ENCODE measurements around the gene CEP290. TPM values are rescaled to one million over a fixed set of nuclear protein-coding genes. Genes with fewer than 3 reads are reported as not detected.

The CEP290 gene
- total RNA-seq (1 to 10 TPM; 3.5 to 4.4 TPM), polyA plus RNA-seq (1 to 10 TPM; 1.0 to 4.7 TPM)

GRCh38 chr12:88141774-88142609 is at the start of gene CEP290, which contains the start of gene TMTC3:
Gene CEP290, minus strand, starts transcription at chr12:88142088. Its CDS starts 781 bp downstream, at chr12:88141307.
Gene TMTC3, plus strand, starts transcription at chr12:88142307. Its CDS starts 6,009 bp downstream, at chr12:88148316.
- no peaks in the 10 kb centered on the region for H3K36me3 ChIP-seq (ENCODE audit: control insufficient read depth in 4 of 4, insufficient read depth in 3 of 4, low read depth in 1 of 4, low read length in 3 of 4)
- DNase-seq (ENCODE audit: low spot score), result peak; percentile 88
- H3K9me3 ChIP-seq (ENCODE audit: control insufficient read depth in 4 of 4, low read length in 3 of 4), result no peaks in the 10 kb centered on the region
- no peaks in the 10 kb centered on the region for H3K27me3 ChIP-seq (ENCODE audit: control insufficient read depth in 4 of 4, insufficient read depth in 4 of 4, low read length in 3 of 4)
- WGBS, result under 1% methylated on average over 49 of the region's 49 CpGs
- H3K4me1 ChIP-seq (ENCODE audit: control insufficient read depth in 4 of 4, insufficient read depth in 4 of 4, low read length in 3 of 4), result peaks cover 4 to 17% (median 11%) of the 10 kb centered on the region in 4 donors
- peak within 1 kb of the TSS; percentile 58 to 75 for H3K27ac ChIP-seq (ENCODE audit: low read depth in 1 of 2, low read length in 2 of 2)
- H3K9ac ChIP-seq (ENCODE audit: low read depth in 1 of 2, low read length in 2 of 2), result peak within 1 kb of the TSS; percentile 66 to 78
- peak within 1 kb of the TSS; percentile 64 to 94 (median 83) for H3K4me3 ChIP-seq (ENCODE audit: low read depth in 1 of 3, low read length in 3 of 3)
- TF ChIP-seq YY1 (IDR thresholded peaks at IDR 0.05), result peak; percentile 95
- TF ChIP-seq HNF4A (conservative IDR thresholded peaks at IDR 0.05), result peak; percentile 93 to 94
- peak in 1 of 2 donors; percentile 55 for TF ChIP-seq EGR1 (IDR thresholded peaks at IDR 0.05; ENCODE audit: low read depth in 2 of 2)
- peak; percentile 65 for TF ChIP-seq FOXA1 (IDR thresholded peaks at IDR 0.05)
- TF ChIP-seq SP1 (IDR thresholded peaks at IDR 0.05), result peak; percentile 88
- TF ChIP-seq HNF4G (IDR thresholded peaks at IDR 0.05), result peak; percentile 60
- TF ChIP-seq RXRA (IDR thresholded peaks at IDR 0.05), result peak; percentile 72 to 74
- peak in 1 of 2 donors; percentile 81 for TF ChIP-seq GABPA (IDR thresholded peaks at IDR 0.05 in 1 of 2, conservative IDR thresholded peaks at IDR 0.05 in 1 of 2)
- peak; percentile 96 for TF ChIP-seq ZBTB33 (IDR thresholded peaks at IDR 0.05)
- peak; percentile 83 for TF ChIP-seq MAX (IDR thresholded peaks at IDR 0.05)
- peak; percentile 35 to 55 for TF ChIP-seq RAD21 (IDR thresholded peaks at IDR 0.05)
- TF ChIP-seq TAF1 (conservative IDR thresholded peaks at IDR 0.05), result peak; percentile 21
- peak; percentile 13 for TF ChIP-seq FOXA2 (IDR thresholded peaks at IDR 0.05)
- TF ChIP-seq NR2F2 (IDR thresholded peaks at IDR 0.05), result peak; percentile 26
- TF ChIP-seq REST (IDR thresholded peaks at IDR 0.05), result peak; percentile 60
- TF ChIP-seq CTCF (IDR thresholded peaks at IDR 0.05; ENCODE audit: low read depth, low read length, missing input control), result no peak
- peak; percentile 84 to 86 for TF ChIP-seq JUND (IDR thresholded peaks at IDR 0.05)
- TF ChIP-seq ATF3 (IDR thresholded peaks at IDR 0.05), result peak; percentile 32
